GM19328 (cell line): ENCODE data around the gene PCNA.
A peak's percentile ranks its signal among the peaks of the same experiment; 100 is the strongest.

ENCODE experiments used
- ATAC-seq: cut with Tn5 transposase; IDR thresholded peaks from one replicate; pipeline ENCODE4 v1.9.1; 2021; ENCODE audit warnings: mild to moderate bottlenecking, moderate library complexity; ENCODE audit not compliant: unreplicated experiment

The PCNA gene

DNA sequence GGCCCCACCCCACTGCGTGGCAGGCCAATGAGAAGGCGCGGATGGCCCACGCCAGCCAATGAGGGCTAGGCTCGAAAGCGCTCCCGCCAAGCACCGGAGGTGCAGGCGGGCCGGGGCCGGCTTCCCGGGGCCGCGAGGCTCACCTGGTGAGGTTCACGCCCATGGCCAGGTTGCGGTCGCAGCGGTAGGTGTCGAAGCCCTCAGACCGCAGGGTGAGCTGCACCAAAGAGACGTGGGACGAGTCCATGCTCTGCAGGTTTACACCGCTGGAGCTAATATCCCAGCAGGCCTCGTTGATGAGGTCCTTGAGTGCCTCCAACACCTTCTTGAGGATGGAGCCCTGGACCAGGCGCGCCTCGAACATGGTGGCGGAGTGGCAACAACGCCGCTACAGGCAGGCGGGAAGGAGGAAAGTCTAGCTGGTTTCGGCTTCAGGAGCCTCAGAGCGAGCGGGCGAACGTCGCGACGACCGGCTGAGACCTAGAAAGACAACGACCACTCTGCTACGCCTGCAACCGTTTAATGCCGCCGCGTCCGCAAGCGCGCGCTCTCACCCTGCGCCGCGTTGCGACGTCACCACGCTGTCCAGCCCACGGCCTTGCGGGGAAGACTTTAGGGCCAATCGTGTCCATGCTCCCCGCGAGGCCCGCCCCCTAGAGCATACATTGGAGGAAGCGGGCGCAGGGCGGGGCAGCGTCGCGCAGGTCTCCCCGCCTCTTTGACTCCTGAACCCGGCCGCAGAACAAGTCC is at the start of gene PCNA:
Gene PCNA (minus strand): TSS at position 524 of the 750 bp plus-strand sequence. CDS start 160 bp downstream, at position 364.
- ATAC-seq, result peak; percentile 96

GRCh38 chr20:5168651-5169396 is 49.1 kb upstream of the PCNA start:
- no peak for ATAC-seq

DNA sequence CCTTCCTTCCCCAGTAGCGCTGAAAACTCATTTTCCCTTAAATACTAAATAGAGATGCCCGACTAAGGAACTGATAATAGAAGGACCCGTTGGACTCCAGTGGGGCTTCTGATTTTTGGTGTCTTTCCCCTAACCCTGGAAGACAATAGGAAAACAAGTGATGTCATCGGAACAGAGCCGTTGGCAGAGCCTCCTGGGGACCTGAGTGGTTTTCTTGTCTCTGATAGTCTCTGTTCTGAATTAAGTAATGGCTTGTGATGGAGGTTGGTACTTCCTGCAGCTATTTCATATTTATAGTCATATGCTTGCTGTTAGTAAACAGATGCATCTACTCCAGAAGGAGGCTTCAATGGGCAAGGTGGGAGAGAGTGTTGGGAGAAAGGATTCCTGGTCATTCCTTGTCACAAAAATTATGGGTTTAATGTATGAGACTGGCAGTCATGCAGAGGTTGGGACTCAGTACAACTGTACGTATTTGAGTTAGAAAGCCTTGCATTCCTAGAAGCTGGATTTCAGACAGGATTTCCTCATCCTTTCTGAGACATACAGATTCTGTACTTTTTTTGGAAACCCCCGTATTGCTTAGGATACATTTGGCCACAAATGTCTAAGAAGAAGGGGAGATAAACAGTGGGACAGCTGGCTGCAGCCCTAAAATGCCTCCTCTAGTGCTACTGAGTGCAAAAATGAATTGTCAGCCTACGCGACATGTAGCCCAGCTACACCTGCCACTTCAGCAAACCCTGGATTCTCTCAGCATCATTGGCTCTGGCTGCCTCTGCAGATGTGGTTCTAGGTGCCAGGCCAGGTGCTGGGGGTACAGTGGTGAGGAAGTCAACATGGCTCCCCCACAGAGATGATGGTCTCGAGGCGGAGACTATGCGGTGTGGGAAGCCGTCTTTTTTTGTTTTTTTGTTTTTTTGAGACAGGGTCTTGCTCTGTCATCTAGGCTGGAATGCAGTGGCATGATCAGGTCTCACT is 45.2 kb upstream of the PCNA start:
- no peak for ATAC-seq

DNA sequence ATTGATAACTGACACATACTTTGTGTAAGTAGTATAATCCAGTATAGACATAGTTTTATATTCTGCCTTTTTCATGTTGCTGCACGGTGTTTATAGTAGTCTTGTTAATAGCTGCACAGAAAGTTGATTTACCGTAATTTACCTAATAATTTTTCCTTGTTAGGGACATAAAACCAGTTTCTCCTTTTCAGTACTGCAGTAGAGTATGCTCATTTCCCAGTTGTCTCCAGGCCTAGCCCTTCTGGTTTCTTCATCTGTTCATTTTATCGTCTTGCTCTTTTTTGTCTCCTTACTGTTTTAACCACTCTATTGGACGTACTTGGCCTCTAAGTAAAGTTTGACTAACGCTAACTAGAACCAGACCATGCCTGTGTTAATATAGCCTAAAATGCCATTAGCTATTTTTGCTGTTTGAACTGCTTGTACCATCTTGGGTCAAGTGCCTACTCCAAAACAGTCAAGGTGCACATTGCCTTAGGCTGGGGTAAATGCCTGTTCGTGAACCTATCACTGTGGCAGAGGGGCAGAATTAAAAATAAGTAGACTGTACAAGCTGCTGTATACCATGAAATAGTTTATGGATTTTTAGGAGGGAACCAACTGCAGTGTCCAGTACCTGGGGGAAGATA is 41.9 kb upstream of the PCNA start:
- ATAC-seq, result no peak

GRCh38 chr20:5160882-5161281 is 41.1 kb upstream of the PCNA start:
- no peak for ATAC-seq

DNA sequence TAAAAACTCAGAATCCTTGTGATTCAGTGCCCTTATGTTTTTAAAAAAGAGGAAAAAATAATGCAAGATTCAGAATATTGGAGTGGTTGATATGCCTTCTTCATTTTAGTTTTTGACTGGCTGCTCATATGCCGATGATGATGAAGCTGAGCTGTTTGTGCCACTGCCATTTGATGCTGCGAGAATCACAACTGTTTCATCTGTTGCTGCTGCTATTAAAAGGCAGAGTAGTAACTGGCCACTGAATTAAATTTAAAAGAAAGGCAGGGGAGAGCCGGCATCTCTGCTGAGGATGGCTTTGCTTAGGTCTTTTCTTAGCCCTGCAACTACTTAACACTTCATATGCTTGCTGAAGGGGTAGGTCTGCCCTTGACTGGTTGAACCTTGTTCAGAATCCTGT is 40.2 kb upstream of the PCNA start:
- ATAC-seq, result no peak

DNA sequence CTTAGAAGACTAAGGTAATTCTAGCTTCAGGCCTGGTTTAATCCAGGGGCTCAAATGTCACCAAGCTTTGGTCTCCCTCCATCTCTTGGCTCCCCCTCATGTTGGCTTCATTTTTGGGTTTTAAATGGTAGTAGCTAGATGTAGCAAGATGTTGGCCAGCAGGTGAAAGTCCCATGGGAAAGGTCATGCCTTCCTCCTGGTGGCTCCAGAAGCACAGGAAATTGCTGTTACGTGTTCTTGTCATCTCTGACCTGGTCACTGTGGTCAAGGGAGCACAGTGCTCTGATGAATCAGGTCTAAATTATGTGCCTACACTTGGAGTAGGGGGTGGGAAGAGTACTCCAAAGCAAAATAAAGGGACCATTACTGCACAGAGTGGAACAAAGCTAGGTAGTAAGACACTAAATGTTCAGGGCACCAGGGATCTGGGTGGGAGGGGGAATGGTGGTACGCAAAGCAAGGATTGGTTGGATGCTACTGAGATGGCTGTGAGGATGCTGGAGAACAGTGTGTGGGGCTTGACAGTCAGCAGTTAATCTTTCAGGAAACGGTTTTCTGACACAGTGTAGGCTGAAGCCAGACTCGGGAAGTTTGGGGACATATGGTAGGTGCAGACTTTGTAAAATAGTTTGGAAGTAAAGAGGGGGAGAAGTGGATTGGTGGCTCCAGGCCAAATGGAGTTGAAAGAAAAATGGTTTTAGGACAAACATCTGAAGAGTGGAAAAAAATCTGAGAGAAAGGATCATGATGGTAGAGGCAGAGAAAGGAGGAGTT is 37.1 kb upstream of the PCNA start:
- no peak for ATAC-seq

- no peak for ATAC-seq
These were observed 35.6 kb upstream of the PCNA start for GRCh38 chr20:5155404-5155803.

- no peak for ATAC-seq
These were observed 34.8 kb upstream of the PCNA start for GRCh38 chr20:5154543-5154925.

GRCh38 chr20:5153612-5154542 is 34.1 kb upstream of the PCNA start:
- ATAC-seq, result no peak

DNA sequence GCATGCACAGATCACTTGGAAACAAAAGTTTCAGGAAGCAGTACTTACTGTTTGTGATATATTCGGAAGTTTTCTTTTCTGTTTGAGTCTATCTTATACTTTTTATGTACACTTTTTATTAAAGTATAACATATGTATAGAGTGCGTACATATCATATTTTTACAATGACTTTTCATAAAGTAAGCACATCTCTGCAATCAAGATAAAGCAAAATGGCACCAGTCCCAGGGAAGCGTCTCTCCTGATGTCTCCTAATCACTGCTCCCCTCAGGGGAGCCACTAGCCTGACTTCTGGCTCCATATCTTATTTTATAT is 33.4 kb upstream of the PCNA start:
- ATAC-seq, result no peak

- ATAC-seq, result no peak
These were observed 30.7 kb upstream of the PCNA start for GRCh38 chr20:5150226-5151076.

DNA sequence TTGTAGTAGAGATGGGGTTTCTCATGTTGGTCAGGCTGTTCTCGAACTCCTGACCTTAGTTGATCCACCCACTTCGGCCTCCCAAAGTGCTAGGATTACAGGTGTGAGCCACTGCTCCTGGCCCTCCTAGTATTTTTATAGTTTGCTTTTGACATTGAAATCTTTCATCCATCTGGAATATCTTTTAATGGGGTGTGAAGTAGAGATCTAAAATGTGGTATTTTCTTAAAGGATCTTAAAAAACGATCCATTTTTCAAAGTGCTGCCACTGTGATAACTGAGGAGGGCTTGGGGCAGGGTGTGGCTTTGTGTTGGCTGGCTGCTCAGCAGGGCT is 30.1 kb upstream of the PCNA start:
- ATAC-seq, result no peak

DNA sequence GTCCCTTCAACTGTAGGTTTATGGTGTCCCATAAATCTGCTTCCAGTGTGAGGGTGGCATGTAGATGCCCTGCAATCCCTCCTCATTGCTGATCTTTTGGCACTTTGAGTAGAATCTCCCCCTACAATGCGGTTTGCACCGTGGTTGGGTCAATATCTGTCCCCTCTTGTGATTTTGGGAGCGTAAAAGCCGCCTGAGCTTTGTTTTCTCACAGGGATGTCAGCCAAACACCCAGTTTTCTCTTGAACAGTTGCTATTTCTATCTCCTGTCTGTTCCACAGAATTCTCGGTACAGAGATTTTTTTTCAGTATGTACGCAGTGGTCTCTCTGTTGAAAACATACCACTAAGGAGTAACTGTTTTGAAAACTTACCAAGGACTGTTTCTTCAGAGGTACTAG is 28.8 kb upstream of the PCNA start:
- no peak for ATAC-seq

DNA sequence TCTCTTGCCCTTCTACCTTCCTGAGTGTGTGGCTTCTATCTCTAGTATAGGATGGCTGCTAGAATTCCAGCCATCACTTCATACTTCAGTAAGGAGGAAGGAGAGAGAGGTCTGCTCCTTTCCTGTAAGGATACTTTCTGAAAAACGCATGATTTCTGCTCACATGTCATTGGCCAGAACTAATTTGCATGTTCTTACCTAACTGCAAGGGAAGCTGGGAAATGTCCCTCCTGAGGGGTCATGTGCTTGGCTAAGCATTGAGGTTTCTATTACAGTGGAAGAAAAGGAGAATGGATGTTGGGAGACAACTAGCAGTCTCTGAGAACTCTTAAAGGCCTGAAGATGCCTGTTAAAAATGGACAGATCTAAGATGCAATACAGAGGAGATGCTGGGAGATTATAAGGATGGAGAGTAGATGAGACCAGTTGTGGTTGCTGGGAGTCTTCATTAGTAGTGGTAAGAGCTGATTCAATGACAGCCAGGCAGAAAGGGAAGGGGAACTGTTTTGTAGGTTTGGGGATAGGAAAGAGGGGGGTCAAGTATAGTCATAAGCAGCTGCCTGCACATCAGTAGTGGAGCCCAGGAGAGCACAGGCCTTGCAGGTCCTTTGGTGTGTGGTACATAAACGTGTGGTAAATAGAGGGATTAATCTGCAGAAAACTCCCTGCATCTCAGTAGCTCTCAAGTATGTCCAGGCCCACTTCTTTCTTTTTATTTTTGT is 27.3 kb upstream of the PCNA start:
- ATAC-seq, result no peak

DNA sequence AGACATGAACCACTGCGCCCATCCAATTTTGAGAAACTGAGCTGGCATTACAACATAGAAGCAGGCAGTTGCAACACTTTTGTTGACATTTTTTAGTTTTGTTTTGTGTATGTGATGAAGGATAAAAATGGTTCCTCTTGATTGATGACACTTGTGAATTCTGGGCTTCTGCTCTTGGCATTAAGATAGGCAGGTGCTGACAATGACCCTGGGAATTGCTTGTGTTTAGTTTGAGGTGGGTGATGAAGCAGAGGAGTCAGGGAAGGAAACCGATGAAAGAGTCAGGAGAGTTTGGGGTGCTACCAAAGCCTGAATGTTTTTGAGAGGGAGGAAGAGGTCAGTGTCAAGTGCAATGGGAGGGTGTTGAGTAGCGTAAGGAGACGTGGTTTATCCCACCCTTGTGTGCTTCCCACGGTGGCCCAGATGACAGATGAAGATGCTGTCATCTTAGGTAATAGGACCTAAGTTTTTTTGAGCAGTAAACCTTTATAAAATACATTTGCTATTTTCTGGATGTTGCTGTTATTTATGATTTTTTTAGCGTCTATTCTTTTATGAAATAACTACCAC is 26.4 kb upstream of the PCNA start:
- no peak for ATAC-seq

GRCh38 chr20:5145365-5146098 is 25.8 kb upstream of the PCNA start:
- ATAC-seq, result no peak
